Neutrophil (primary cell): ENCODE measurements around the gene LKAAEAR1.

Source experiments
- H3K27ac ChIP-seq: fragments of 200-600 bp; sonication (generic); 2 replicates; pipeline ENCODE4 v1.5.1; 2016; ENCODE audit warnings: mild to moderate bottlenecking, moderate library complexity
- H3K27me3 ChIP-seq: fragments of 200-600 bp; sonication (generic); 2 replicates; pipeline ENCODE4 v1.6.0; 2016; ENCODE audit warnings: mild to moderate bottlenecking
- H3K36me3 ChIP-seq: fragments of 200-600 bp; sonication (generic); 2 replicates; pipeline ENCODE4 v1.5.1; 2017
- H3K4me1 ChIP-seq, 2 experiments: fragments of 200-600 bp in 1 of 2; sonication (generic) in 1 of 2; 1 replicate in 1 of 2; 2 replicates in 1 of 2; pipeline versions ENCODE4 v1.5.1 to v1.6.1; 2013 to 2016; ENCODE audit warnings: low read depth in 1 of 2, low read length in 1 of 2, mild to moderate bottlenecking in 1 of 2, moderate library complexity in 1 of 2; ENCODE audit not compliant: control insufficient read depth in 1 of 2, insufficient read depth in 1 of 2
- H3K4me3 ChIP-seq, 2 experiments: fragments of 200-600 bp in 1 of 2; sonication (generic) in 1 of 2; 1 replicate in 1 of 2; 2 replicates in 1 of 2; pipeline ENCODE4 v1.5.1; 2013 to 2016; ENCODE audit warnings: low read depth in 1 of 2, low read length in 1 of 2, mild to moderate bottlenecking in 1 of 2, moderate library complexity in 1 of 2
- H3K9me3 ChIP-seq: fragments of 200-600 bp; sonication (generic); 2 replicates; pipeline ENCODE4 v1.5.1; 2016
- TF ChIP-seq, protein P1 (sequence below): fragments of 200-600 bp; sonication (generic); IDR thresholded peaks from 2 replicates; pipeline ENCODE4 v1.5.1; 2016; ENCODE audit warnings: antibody characterized with exemption

Gene LKAAEAR1

GRCh38 chr20:64107736-64108457 lies 23.7 kb upstream of the LKAAEAR1 start:
- Histone ChIP-seq H3K27ac (no peak overlapping the region), H3K4me3 (no peak overlapping the region)
- TF ChIP-seq, protein P1, sequence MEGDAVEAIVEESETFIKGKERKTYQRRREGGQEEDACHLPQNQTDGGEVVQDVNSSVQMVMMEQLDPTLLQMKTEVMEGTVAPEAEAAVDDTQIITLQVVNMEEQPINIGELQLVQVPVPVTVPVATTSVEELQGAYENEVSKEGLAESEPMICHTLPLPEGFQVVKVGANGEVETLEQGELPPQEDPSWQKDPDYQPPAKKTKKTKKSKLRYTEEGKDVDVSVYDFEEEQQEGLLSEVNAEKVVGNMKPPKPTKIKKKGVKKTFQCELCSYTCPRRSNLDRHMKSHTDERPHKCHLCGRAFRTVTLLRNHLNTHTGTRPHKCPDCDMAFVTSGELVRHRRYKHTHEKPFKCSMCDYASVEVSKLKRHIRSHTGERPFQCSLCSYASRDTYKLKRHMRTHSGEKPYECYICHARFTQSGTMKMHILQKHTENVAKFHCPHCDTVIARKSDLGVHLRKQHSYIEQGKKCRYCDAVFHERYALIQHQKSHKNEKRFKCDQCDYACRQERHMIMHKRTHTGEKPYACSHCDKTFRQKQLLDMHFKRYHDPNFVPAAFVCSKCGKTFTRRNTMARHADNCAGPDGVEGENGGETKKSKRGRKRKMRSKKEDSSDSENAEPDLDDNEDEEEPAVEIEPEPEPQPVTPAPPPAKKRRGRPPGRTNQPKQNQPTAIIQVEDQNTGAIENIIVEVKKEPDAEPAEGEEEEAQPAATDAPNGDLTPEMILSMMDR, result no peak

GRCh38 chr20:64106981-64107735 lies 23.0 kb upstream of the LKAAEAR1 start, which contains the start of gene NPBWR2:
Gene NPBWR2, minus strand, starts transcription at chr20:64107565. Its CDS starts 734 bp downstream, at chr20:64106831.
- TF ChIP-seq, protein P1, result no peak
- Histone ChIP-seq H3K9me3 (no peaks in the 10 kb centered on the region), H3K27ac (no peak within 1 kb of the TSS), H3K4me1 (peaks cover 5 to 8% of the 10 kb centered on the region in 2 experiments), H3K36me3 (no peaks in the 10 kb centered on the region), H3K4me3 (no peak within 1 kb of the TSS), H3K27me3 (peaks cover 50% of the 10 kb centered on the region)

More at GRCh38 chr20:64107736-64108457, 23.7 kb upstream of the LKAAEAR1 start:
- Histone ChIP-seq H3K4me1 (peaks cover 3 to 5% of the 10 kb centered on the region in 2 experiments), H3K27me3 (peaks cover 43% of the 10 kb centered on the region), H3K36me3 (no peaks in the 10 kb centered on the region), H3K9me3 (no peaks in the 10 kb centered on the region)

- Histone ChIP-seq H3K36me3 (no peaks in the 10 kb centered on the region), H3K27me3 (peaks cover 57% of the 10 kb centered on the region), H3K4me3 (no peak overlapping the region), H3K9me3 (no peaks in the 10 kb centered on the region), H3K4me1 (peaks cover 9 to 14% of the 10 kb centered on the region in 2 experiments), H3K27ac (no peak overlapping the region)
- TF ChIP-seq, protein P1, result no peak
Measured at GRCh38 chr20:64106435-64106961, 22.3 kb upstream of the LKAAEAR1 start.

GRCh38 chr20:64105846-64106434 lies 21.7 kb upstream of the LKAAEAR1 start:
- peaks cover 9 to 16% of the 10 kb centered on the region in 2 experiments for H3K4me1 ChIP-seq
- peaks cover 5% of the 10 kb centered on the region for H3K36me3 ChIP-seq
- no peak overlapping the region for H3K27ac ChIP-seq
- no peak overlapping the region for H3K4me3 ChIP-seq
- TF ChIP-seq, protein P1, result no peak
- H3K9me3 ChIP-seq, result no peaks in the 10 kb centered on the region
- peaks cover 63% of the 10 kb centered on the region for H3K27me3 ChIP-seq

DNA sequence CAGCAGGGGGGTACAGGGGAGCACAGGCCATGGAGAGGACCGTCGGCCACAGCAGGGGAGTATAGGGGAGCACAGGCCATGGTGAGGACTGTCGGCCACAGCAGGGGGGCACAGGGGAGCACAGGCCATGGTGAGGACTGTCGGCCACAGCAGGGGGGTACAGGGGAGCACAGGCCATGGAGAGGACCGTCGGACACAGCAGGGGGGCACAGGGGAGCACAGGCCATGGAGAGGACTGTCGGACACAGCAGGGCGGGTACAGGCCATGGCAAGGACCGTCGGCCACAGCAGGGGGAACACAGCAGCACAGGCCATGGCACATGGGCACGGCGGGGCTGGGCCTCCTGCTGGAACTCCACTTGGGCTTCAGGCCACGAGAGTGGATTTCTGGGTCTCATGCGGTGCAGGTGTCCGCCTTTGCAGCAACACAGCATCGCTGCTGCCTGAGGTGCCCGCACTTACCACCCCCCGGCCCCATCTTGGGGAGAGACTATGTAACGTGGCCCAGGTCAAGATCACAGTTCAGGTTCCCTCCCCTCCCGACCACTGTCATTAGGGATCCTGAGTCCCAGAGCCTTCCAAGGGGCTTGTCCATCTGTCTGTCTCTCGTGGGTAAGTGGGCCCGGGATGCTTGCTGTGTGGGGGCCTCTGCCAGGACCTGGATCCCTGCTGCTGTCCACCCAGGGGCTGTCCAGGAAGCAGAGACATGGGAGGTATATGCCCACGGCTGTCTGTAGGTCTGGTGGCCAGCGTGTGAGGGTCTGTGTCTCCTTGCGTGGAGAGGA lies 20.7 kb upstream of the LKAAEAR1 start:
- Histone ChIP-seq H3K36me3 (peaks cover 16% of the 10 kb centered on the region), H3K4me1 (peaks cover 9 to 19% of the 10 kb centered on the region in 2 experiments), H3K9me3 (no peaks in the 10 kb centered on the region), H3K27ac (no peak overlapping the region), H3K27me3 (peaks cover 70% of the 10 kb centered on the region), H3K4me3 (no peak overlapping the region)
- TF ChIP-seq, protein P1, result no peak
